ENCODE results near the gene PCP4. TPM values are rescaled to one million over a fixed set of nuclear protein-coding genes. Genes with fewer than 3 reads are reported as not detected.

The PCP4 gene
- total and polyA plus RNA-seq, 2 experiments from 2014 or later = 2.5 TPM; not detected in 1

GRCh38 chr21:39918558-39918957 lies 51.3 kb downstream of the PCP4 start:
- Histone ChIP-seq H3K4me1 (ENCODE audit: low read depth) (no peaks in the 10 kb centered on the region), H3K36me3 (no peaks in the 10 kb centered on the region), H3K27ac (no peak overlapping the region), H3K4me3 (no peak overlapping the region), H3K27me3 (peaks cover 4% of the 10 kb centered on the region), H3K9me3 (ENCODE audit: low read depth) (no peaks in the 10 kb centered on the region)
- DNase-seq (ENCODE audit: low read depth in 1 of 2, low spot score in 1 of 2) = no peak
- no peak for TF ChIP-seq CTCF (IDR thresholded peaks at IDR 0.05; ENCODE audit: low read depth, low read length)

- H3K36me3 ChIP-seq = no peaks in the 10 kb centered on the region
- no peaks in the 10 kb centered on the region for H3K9me3 ChIP-seq (ENCODE audit: low read depth)
- H3K4me1 ChIP-seq (ENCODE audit: low read depth) = no peaks in the 10 kb centered on the region
- TF ChIP-seq CTCF (IDR thresholded peaks at IDR 0.05; ENCODE audit: low read depth, low read length) = no peak
- no peak for DNase-seq (ENCODE audit: low read depth in 1 of 2, low spot score in 1 of 2)
- H3K27me3 ChIP-seq = no peaks in the 10 kb centered on the region
- no peak overlapping the region for H3K4me3 ChIP-seq
- no peak overlapping the region for H3K27ac ChIP-seq
These were observed 56.2 kb downstream of the PCP4 start for GRCh38 chr21:39923476-39923875.

GRCh38 chr21:39924577-39925308 lies 57.5 kb downstream of the PCP4 start:
- Histone ChIP-seq H3K4me1 (ENCODE audit: low read depth) (no peaks in the 10 kb centered on the region), H3K36me3 (no peaks in the 10 kb centered on the region), H3K9me3 (ENCODE audit: low read depth) (no peaks in the 10 kb centered on the region), H3K27me3 (no peaks in the 10 kb centered on the region), H3K27ac (no peak overlapping the region), H3K4me3 (no peak overlapping the region)
- TF ChIP-seq CTCF (IDR thresholded peaks at IDR 0.05; ENCODE audit: low read depth, low read length) = no peak
- DNase-seq (ENCODE audit: low read depth in 1 of 2, low spot score in 1 of 2) = no peak

GRCh38 chr21:39927304-39927886 lies 60.2 kb downstream of the PCP4 start:
- H3K36me3 ChIP-seq = no peaks in the 10 kb centered on the region
- H3K27ac ChIP-seq = no peak overlapping the region
- H3K4me1 ChIP-seq (ENCODE audit: low read depth) = no peaks in the 10 kb centered on the region
- H3K9me3 ChIP-seq (ENCODE audit: low read depth) = no peaks in the 10 kb centered on the region
- TF ChIP-seq CTCF (IDR thresholded peaks at IDR 0.05; ENCODE audit: low read depth, low read length) = no peak
- no peak overlapping the region for H3K4me3 ChIP-seq
- no peaks in the 10 kb centered on the region for H3K27me3 ChIP-seq
- DNase-seq (ENCODE audit: low read depth in 1 of 2, low spot score in 1 of 2) = no peak

- Histone ChIP-seq H3K27me3 (no peaks in the 10 kb centered on the region), H3K4me1 (ENCODE audit: low read depth) (no peaks in the 10 kb centered on the region), H3K36me3 (no peaks in the 10 kb centered on the region), H3K9me3 (ENCODE audit: low read depth) (no peaks in the 10 kb centered on the region), H3K4me3 (no peak overlapping the region), H3K27ac (no peak overlapping the region)
- no peak for TF ChIP-seq CTCF (IDR thresholded peaks at IDR 0.05; ENCODE audit: low read depth, low read length)
- DNase-seq (ENCODE audit: low read depth in 1 of 2, low spot score in 1 of 2) = no peak
These were observed 65.1 kb downstream of the PCP4 start for GRCh38 chr21:39932335-39932734.

Measured in cardiac muscle cell (in vitro differentiated cells and primary cell).